ENCODE results near the gene PI4KB.

The PI4KB gene

DNA sequence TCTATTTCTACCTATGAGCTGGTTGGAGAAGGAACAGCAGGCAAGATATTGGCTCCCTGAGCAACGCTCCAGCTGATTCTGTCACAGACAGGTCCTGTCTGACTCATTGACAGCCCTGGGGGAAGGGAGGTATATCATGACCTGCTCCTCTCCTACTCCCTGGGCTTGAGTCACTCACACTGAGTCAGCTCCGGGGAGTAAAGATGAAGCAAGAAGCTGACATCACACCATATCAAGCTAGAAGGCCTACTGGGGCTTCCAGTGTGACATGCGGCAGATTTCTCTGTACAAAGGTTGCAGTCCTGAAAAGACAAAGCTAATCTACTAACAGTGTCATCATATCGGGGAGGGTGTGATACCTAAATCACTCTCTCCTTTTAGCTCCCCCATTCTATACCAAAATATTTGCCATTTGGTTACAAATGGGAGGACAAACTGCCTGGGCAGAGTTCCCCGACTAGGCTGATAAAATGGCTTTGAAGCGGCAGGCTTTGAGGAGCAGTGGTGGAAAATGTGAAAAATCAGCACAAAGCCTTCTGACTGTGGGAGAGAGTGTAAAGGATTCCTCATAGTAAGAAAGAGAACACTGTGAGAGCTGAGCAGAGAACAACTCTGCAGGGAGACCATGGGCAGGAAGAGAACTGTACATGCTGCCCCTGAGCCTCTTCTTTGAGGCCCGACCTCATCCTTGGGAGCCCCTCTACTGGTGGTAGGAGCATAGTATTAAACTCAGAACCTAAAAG, 15.5 kb downstream of the PI4KB start:
- peak; percentile 45 for DNase-seq (ENCODE audit: low read depth)

GRCh38 chr1:151311011-151311410, 16.2 kb downstream of the PI4KB start:
- DNase-seq (ENCODE audit: low read depth) = no peak

DNA sequence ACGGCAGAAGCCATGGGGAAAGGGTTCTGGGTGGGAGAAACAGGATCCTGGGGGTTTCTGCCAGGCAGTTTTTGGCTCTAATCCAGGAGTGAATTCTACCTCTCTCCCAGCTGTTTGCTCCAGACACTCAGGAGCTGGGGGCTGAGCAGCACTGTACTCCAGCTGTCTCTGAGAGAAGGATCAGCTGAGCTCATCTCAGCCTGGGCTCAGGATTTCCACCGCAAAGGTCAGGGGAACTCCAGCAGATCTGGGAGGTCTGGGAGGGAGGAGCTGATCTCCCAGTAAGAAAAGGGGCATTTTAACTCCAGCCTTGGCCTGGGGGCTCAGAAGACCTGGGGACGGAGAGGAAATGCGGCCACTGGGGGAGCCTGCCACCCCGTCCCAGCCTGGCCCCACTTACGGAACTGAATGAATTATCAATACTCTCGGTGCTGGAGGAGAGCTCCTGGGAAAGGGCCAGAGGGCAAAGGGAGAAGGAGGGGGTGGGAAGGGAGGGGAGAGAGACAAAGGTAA, 17.3 kb downstream of the PI4KB start:
- no peak for DNase-seq (ENCODE audit: low read depth)

DNA sequence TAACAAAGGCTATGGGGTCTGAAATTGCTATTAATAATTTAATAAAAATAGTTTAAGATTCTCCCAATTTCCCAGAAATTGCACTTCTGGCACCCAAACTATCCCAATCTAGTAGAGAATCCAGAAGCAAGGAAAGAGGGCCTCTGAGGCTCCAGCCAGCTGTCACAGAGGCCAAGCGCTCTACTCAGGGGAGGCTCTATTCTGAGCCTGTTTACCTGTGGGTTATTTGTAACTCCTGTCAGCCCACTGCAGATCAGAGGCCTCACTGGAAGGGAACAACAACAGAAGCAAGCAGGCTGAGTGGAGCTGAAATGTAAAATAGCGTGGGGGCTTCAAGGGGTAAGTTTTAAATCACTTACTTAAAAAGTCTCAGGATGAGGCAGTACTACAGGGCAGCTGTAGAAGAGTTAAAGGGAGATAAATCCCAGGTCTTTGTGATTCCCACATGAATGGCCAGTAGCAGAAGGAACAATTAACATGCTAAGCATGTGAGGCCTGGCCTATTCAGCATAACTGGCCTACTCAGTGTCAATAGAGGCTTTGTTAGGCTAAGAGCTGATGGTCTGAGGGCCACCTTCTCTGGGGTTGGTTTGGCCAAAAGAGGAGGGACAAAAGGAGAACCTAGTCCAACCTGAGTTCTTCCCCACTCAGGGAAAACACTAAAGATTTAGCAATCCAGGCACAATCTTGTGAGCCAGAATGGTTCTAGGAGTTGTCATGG, 32.3 kb downstream of the PI4KB start:
- DNase-seq (ENCODE audit: low read depth) = no peak

DNA sequence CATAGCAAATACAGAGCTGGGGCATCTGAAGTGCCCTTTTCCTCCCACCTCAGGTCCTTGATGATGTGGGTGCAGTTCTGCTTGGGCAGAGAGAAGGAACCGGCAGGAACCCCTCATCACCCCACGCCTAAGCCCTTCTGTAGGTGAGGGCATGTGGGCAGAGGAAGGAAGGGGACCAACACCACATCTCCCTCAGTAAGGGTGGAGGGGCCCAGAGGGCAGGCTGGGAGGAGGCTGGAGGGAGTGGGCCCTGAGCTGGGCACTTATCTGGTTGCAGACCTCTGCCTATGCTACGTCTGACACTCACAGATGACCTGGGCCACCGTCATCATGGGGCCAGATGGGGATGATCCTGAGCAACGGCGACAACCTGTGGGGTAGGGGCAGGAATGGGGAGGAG, 34.1 kb downstream of the PI4KB start:
- DNase-seq (ENCODE audit: low read depth) = no peak

- DNase-seq (ENCODE audit: low read depth) = no peak
Observed at GRCh38 chr1:151292207-151293030, 34.8 kb downstream of the PI4KB start.

GRCh38 chr1:151290709-151291303, 36.4 kb downstream of the PI4KB start:
- DNase-seq (ENCODE audit: low read depth) = no peak

GRCh38 chr1:151289991-151290708, 37.1 kb downstream of the PI4KB start:
- DNase-seq (ENCODE audit: low read depth) = no peak

GRCh38 chr1:151289080-151289935, 37.9 kb downstream of the PI4KB start:
- DNase-seq (ENCODE audit: low read depth) = no peak

- no peak for DNase-seq (ENCODE audit: low read depth)
Observed at GRCh38 chr1:151288502-151288901, 38.7 kb downstream of the PI4KB start.

GRCh38 chr1:151287767-151288500, 39.3 kb downstream of the PI4KB start:
- no peak for DNase-seq (ENCODE audit: low read depth)

DNA sequence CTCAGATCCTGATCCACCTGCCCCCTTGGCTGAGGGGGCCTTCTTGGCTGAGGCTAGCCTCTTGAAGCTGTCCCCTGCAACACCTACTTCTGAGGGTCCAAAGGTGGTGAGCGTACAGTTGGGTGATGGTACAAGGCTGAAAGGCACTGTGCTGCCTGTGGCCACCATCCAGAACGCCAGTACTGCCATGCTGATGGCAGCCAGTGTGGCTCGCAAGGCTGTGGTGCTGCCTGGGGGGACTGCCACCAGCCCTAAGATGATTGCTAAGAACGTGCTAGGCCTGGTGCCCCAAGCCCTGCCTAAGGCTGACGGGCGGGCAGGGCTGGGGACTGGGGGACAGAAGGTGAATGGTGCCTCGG, 39.9 kb downstream of the PI4KB start:
- DNase-seq (ENCODE audit: low read depth) = no peak

- DNase-seq (ENCODE audit: low read depth) = no peak
Observed at GRCh38 chr1:151286619-151287340, 40.4 kb downstream of the PI4KB start.

DNA sequence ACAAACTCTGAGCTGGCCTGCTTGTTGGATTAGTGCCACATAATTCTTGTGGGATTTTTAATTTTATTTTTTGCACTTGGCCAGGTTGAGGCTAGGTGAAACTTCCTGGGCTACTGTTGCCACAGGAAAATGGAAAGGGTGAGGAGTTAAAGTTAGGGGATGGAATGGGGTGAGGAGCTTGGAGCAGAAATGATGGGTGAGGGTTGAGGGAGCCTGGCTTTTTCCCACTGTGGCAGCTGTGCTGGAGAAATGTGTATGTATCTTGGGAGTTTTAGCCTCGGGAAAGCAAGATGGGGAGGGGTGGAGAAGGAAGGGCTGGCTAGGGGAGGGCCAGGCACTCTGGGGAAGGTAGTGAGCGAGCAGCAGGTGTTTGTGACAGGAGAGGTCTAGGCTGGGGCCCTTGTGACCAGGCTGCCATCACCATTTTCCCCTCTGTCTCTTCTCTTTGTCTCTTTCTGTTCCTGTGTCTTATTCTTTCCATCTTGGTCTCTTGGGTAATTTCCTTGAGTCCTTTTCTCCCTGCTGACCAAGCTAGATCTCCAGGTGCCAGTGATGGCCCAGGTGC, 43.1 kb downstream of the PI4KB start:
- DNase-seq (ENCODE audit: low read depth) = no peak

DNA sequence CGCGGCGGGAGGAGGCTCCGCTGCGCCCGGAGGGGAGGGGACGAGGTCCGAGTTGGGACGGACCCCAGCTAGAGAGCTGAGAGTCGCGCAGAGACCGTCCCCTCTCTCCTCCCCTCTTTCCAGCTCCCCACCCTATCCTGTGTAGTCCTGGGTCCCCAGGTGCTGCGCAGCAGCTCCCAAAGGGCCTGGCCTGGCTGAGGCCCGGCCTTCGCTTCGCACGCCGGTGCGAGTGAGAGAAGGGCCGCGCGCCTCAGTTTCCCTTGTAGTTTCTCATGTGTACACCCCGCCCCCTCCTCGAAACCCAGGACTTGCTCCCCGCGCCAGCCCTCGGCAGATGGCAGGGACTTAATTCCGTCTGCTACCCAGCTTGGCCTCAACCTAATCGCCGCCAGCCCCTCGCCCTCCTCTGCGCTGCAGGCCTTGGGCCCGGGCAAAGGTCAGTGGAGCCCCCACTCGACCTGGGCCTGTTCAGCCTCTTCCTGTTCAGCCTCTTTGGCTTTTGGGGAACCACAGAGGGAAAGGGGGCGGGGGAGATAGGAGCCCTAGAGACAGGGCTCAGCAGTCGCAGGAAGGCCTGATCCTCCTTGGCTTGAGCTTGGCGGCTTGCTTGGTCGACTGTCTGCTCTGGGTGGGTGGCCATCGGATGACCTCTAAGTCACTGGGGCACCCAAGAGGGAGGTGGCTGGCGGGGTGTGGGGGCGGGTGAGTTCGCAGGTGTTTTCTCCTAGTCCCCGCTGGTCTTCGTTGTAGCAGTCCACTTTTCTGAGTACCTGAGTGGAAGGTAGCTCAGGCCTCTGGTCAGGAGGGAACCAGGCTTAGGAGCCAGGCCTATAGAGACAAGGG, 44.1 kb downstream of the PI4KB start:
- DNase-seq (ENCODE audit: low read depth) = no peak

DNA sequence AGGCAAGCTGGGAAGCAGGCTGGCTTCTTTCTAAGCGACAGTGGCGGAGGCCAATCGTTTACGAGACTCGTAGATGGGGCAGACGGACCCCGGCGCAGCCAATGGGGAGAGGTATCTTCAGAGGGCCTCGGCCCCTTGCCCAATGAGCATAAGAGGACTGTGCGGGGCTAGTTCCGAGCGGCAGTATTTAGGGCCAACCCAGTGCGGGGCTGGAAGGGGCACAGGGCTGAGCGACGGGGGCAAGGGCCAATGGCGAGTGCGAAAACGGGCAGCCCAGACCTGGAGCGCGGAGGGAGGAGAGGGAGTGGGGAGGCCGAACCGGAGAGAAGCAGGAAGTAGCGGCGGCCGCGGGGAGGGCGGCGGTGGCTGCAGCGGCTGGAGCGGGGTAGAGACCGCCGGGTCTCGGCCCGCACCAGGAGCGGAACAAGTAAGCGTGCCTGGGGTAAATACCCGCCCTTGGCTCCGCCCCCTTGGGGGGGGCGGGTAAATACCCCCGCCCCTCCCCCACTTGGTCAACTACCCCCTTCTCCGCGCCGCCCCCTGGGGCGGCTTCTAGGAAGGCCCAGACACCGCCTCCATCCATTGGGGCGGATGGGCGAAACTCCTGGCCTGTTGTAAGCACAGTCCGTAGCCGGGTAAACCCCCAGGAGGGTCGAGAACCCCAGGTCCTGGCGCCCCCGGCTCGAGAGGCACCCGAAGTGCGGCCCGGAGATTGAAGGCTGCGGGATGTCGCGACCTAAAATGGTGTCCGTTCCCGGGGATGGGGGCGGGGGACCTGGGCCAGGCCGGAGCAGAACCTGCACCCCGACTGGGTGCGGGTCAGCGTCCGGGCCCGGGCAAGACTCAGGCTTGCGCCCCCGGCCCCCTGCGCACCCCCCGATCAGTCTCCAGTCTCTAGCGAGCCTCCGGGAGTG, 45.0 kb downstream of the PI4KB start, which contains the start of gene ZNF687:
Gene ZNF687 (plus strand): TSS at position 331 of the 914 bp plus-strand sequence. CDS start 3,993 bp downstream, outside the sequence.
- peak; percentile 95 for DNase-seq (ENCODE audit: low read depth)

All from stimulated activated CD8-positive, alpha-beta memory T cell treated with anti-CD3 and anti-CD28 coated beads, Interleukin-15, amount 100 ng/mL, for 1 hour (primary cell).